ENCODE data around the gene CCDC85B.

DNA sequence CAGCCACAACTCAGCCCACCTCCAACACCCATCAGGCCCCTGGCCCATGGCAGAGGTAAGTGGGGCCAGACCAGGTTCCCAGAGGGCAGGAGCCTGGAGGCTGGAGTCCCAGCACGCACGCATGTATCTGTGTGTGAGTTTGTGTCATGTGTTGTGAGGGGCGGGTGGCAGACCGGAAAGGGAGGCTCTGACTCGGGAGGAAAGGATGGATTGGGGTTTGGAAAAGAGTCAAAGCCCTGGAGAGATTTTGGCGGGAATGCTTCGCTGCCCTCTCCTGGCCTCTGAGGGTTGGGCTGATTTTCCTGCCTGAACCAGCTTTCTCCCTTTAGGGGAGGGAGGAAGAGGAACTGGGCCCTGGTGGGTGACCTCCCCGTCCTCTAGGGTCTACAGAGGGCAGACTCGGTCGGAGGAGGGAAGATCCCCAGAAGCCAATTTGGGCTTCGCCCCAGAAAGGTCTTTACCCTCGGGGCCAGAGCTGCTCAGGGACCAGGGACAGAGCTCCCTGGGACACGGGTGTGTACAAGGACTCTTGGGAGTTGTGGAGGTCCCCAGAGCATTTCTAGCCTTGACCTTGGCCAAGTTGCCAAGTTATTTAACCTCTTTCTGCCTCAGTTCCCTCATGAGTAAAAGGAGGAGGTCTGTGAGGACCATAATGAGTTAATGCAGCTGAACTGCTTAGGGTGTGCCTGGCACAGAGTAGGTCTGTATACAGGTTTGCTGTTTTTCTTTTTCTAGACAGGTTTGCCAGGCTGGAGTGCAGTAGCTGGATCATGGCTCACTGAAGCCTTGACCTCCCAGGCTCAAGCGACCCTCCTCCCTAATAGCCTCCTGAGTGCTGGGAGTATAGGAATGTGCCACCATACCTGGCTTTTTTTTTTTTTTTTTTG is 21.5 kb downstream of the CCDC85B start:
- TF ChIP-seq, protein P1, sequence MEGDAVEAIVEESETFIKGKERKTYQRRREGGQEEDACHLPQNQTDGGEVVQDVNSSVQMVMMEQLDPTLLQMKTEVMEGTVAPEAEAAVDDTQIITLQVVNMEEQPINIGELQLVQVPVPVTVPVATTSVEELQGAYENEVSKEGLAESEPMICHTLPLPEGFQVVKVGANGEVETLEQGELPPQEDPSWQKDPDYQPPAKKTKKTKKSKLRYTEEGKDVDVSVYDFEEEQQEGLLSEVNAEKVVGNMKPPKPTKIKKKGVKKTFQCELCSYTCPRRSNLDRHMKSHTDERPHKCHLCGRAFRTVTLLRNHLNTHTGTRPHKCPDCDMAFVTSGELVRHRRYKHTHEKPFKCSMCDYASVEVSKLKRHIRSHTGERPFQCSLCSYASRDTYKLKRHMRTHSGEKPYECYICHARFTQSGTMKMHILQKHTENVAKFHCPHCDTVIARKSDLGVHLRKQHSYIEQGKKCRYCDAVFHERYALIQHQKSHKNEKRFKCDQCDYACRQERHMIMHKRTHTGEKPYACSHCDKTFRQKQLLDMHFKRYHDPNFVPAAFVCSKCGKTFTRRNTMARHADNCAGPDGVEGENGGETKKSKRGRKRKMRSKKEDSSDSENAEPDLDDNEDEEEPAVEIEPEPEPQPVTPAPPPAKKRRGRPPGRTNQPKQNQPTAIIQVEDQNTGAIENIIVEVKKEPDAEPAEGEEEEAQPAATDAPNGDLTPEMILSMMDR (IDR thresholded peaks at IDR 0.05): no peak
- peak; percentile 69 for TF ChIP-seq POLR2AphosphoS5 (IDR thresholded peaks at IDR 0.05; ENCODE audit: low read depth, low read length)

Data from Panc1 (cell line).